ENCODE data around the gene PMEPA1.

The PMEPA1 gene

DNA sequence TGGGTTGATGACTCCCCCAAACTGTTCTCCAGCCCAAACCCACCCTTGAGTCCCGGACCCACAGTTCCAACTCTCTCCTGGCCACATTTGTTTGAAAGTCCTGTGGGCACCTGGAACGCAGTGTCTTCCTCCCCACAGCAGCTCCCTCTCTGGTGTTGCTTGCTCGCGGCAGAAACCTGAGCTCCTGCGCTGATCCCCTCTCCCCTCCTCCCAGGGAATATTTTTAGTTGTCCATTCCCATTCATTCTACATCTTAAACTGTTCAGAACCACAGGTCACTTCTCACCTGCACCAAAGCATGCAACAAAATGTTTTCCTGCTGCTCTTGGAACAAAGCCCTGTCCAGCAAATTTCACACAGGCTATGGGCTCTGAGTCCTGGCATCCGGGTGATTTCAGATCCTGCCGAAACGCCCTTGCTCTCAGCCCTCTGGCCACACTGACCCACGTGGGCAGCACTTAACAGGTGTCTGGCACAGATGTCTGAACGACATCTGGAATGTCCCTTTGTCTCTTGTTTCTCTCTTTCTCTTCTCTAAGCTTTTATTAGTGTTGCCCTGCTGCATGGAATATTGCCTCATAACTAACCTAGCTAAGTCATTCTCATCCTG is 27.0 kb upstream of the PMEPA1 start:
- DNase-seq: no peak

DNA sequence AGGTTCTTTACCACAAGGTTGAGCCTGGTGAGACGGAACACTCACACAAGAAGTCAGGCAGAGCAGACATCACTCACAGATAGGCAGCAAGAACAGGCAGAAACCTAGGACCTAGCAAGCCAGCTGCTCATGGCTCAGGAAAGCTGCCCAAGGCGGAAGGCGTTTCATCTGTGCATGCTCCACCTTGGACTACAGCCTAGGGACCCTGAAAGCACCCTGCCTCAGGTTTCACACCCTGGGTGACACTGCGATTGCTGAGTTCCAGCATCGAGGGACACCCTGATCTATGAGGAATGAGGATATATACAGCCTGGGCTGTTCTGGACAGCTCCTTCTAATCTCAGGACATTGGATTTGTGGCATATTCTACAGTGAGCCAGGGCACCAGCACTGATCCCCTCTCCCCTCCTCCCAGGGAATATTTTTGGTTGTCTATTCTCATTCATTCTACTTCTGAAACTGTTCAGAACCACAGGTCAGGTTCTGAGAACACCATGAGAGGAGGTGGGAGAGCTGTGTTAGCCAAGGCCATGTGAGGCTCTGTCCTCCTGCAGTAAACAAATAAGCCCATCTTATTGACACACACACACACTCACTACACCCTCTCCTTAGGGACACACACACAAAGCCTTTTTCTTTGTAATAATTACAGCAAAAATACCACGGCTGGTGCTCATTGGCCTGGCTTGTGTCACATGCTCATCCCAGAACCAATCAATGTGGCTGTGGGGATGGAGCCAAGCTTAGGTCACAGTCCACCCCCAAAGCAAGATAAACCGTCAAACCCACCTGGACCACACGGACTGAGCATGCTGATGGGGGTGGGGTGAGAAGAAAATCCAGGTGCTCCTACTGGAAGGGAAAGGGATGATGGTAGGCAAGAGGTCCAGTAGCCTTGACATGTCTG is 26.3 kb upstream of the PMEPA1 start:
- DNase-seq: no peak

DNA sequence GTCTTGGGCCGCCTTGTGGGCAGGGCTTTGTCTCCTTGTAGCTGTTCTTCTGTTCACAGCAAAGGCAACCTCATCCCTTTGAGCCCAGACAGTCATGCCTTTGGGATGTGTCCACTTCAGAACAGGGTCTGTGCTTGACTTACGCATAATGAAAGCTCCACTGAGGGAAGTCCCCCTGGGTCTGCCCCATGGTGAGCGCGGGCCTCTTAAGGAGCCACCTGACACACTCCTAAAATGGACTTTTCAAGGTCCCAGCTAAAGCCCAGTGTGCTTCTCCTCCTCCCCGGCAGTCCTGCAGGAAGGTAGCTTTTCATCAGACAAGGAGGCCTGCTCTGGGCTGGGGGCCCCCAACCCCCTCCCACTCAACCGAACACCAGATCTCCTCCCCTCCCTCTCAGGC is 24.9 kb upstream of the PMEPA1 start:
- no peak for DNase-seq

DNA sequence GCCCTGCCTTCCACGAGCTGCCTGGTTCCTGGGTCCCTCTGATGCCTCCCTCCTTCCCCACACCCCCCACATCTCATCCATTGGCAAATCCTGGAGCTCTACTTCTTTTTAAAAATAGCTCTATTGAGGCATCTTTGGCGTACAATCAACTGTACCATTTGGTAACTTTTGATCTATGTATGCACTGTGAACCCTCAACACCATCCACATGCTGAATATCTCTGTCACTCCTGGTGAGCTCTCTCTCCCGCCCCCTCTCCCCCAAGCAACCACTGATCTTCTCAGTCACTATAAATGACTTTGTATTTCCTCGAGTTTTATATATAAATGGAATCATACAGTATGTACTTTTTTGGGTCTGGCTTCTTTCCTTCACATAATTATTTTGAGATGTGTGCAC is 22.4 kb upstream of the PMEPA1 start:
- DNase-seq: no peak

GRCh38 chr20:57728762-57729161 is 18.9 kb upstream of the PMEPA1 start:
- no peak for DNase-seq

GRCh38 chr20:57727863-57728262 is 18.0 kb upstream of the PMEPA1 start:
- DNase-seq: no peak

DNA sequence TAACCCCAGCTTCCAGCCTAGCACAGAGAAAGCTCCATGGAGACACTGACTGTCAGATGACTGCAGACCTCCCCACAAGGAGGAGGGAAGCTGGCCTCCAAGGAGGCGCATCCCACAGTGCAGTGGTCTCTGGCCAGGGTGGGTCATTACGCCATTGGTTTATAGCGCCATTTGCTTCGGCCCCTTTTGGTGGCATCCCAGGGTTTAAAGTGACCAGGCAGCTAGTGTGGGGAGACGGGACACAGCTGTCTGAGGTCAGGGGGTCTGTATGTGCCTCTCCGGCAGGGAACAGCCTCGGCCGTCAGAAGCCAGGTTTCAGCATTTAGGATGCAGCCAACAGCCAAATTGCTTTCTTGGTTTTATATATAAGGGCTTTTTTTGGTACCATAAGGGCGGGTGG is 15.8 kb upstream of the PMEPA1 start:
- DNase-seq: no peak

DNA sequence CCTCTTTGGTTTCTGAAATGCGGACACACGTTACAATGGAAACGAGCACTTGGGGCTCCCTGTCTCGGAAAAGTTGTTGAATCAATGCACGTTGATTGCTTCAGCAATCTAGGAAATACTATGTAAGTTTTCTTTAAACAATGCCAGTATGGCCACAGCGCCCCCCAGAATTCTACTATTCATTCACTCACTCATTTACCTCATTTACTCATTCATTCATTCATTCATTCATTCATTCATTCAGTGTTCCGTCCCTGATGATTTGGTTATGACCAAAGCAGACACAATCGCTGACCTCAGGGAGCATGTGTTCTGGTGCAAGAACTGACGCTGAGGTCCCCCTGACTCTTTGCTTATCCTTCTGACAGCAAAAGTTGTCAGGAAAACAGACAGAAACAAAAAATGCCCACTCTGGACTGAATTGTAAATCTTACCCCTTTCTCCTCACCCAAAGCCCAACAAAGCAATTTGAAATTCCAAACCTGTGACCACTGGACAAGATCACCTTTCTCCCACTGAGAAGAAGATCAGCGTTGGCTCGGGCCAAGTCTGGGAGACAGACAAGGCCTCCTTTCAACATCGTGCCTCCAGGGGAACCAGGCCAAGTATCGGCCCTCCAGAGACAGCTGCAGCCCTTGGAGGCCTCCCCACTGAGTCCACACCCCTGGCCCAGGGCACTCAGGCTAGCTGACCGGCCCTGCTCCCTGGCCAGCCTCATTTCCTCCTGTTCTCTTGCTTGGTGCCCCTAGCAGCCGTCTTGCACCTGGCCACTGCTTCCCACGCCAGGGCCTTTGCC is 15.0 kb upstream of the PMEPA1 start:
- no peak for DNase-seq

- DNase-seq: no peak
Measured at GRCh38 chr20:57723816-57724215, 14.0 kb upstream of the PMEPA1 start.

DNA sequence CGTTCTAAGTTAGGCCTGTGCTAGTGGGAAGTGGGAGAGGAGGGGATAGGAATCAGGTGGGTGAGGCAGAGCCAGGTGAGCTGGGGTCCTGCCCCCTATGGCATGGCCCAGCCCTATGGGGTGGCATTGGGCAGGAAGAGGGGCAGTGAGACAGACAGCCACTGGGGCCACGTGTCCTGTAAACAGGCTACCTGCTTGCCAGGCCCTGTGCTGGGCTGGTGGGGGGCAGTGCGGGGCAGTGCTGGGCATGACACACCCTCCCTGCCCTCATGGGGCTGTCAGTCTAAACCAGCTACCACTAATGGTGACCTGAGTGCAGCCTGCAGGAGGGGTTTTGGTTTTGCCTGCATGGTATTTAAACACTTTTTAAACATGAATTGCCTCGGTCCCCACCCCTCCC is 10.1 kb upstream of the PMEPA1 start:
- no peak for DNase-seq

GRCh38 chr20:57718490-57719009 is 8.7 kb upstream of the PMEPA1 start:
- peak; percentile 26 for DNase-seq

DNA sequence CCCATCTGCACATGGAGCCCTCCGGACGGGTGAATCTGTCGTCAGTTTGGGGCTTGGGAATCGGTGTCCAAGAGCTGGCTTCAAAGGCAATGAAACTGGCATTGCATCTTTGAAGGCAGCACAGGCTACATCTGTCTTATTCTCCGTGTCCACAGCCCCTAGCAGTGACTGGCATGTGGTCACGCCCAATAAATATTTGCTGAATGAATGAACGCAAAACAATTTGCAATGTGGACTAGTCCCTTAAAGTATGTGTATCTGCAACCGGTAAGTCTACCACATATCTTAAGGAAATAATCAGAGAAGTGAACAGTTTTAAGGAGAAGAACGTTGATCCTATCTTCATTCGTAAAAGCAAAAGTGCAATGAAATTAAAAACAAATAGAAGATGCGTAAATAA is 8.0 kb upstream of the PMEPA1 start:
- no peak for DNase-seq

- no peak for DNase-seq
Measured at GRCh38 chr20:57716901-57717300, 7.1 kb upstream of the PMEPA1 start.

- DNase-seq: no peak
Measured at GRCh38 chr20:57716202-57716601, 6.4 kb upstream of the PMEPA1 start.

- DNase-seq: no peak
Measured at GRCh38 chr20:57715268-57715904, 5.6 kb upstream of the PMEPA1 start.

DNA sequence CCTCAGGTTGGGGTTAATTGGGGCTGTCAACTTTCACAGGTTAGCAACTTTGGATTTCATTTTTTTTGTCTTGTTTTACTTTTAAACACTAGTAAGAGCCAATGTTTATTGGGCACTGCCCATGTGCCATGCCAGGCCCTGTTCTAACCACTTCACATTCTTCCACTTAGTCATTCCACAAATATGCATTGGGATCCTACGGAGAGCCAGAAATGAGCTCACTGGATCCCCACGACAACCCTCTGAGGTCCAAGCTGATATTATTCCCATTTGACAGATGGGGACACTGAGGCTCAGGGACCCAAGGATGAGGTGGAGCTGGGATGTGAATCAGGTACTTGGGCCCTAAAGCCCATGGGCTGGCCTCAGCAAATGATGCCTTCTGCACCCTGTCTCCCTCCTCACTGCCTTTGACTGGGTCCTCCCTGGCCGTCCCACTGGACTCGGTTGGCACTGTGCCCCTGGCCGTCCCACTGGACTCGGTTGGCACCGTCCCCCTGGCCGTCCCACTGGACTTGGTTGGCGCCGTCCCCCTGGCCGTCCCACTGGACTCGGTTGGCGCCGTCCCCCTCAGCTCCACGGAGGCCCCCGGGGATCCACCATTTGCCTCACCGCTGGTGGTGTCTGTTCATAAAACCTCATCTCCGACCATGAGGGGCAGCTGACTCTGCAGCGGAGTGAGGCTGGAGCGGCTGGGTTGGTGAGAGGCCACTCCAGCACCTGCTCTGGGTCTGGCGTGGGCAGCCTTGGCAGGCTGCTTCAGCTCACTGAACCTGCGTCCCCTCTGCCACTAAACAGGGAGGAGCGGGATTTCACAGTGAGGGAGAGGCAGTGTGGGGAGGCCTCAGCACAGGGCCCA is 4.8 kb upstream of the PMEPA1 start:
- no peak for DNase-seq

DNA sequence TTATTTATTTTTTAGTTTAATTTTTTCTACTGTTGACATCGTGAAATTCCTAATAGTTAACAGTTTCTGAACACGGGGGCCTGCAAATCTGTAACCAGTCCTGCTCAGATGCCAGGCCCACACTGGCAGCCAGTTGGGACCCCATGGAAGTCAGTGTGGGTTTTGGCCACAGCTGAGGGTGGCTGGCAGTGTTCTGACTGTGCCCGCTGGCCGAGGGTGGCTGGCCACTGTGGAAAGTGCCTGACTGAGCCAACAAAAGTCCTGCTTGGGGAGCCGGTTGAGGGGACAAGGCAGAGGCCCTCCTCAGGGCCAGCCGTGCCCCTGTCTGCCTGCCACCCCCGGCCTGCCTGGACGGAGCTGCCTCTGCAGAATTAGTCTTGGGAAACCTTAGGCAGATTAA is 4.1 kb upstream of the PMEPA1 start:
- no peak for DNase-seq

- DNase-seq: no peak
Measured at GRCh38 chr20:57713505-57713903, 3.7 kb upstream of the PMEPA1 start.

- no peak for DNase-seq
Measured at GRCh38 chr20:57712851-57713504, 3.2 kb upstream of the PMEPA1 start.

DNA sequence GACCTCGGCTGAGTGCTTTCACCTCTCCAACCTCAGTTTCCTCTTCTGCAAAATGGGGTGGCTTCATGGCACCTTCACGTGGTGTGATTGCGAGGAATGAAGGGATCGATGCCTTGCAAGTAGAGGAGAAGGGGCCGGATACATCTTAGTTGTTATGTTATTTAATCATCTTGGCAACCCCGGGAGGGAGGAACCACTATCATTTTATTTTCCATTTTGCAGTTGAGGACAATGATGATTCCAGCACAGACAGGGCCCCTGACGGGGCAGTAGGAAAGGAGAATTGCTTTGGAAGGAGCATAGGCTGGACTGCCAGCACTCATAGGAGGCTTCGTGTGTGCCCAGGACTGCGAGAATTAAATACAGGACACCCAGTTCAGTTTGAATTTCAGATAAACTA is 2.5 kb upstream of the PMEPA1 start:
- DNase-seq: no peak

- DNase-seq: no peak
Measured at GRCh38 chr20:57711826-57712225, 2.0 kb upstream of the PMEPA1 start.
